Inferior parietal cortex (tissue), 1 donor: ENCODE results near the gene LRRC34.

Experiments used
- DNase-seq: peaks from one replicate; pipeline ENCODE4 v3.0.0-alpha.2; 2016; ENCODE audit errors: extremely low spot score

The LRRC34 gene, protein sequence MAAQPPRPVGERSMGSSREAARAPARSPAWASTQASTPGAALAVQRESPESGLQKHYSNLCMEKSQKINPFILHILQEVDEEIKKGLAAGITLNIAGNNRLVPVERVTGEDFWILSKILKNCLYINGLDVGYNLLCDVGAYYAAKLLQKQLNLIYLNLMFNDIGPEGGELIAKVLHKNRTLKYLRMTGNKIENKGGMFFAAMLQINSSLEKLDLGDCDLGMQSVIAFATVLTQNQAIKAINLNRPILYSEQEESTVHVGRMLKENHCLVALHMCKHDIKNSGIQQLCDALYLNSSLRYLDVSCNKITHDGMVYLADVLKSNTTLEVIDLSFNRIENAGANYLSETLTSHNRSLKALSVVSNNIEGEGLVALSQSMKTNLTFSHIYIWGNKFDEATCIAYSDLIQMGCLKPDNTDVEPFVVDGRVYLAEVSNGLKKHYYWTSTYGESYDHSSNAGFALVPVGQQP

DNA sequence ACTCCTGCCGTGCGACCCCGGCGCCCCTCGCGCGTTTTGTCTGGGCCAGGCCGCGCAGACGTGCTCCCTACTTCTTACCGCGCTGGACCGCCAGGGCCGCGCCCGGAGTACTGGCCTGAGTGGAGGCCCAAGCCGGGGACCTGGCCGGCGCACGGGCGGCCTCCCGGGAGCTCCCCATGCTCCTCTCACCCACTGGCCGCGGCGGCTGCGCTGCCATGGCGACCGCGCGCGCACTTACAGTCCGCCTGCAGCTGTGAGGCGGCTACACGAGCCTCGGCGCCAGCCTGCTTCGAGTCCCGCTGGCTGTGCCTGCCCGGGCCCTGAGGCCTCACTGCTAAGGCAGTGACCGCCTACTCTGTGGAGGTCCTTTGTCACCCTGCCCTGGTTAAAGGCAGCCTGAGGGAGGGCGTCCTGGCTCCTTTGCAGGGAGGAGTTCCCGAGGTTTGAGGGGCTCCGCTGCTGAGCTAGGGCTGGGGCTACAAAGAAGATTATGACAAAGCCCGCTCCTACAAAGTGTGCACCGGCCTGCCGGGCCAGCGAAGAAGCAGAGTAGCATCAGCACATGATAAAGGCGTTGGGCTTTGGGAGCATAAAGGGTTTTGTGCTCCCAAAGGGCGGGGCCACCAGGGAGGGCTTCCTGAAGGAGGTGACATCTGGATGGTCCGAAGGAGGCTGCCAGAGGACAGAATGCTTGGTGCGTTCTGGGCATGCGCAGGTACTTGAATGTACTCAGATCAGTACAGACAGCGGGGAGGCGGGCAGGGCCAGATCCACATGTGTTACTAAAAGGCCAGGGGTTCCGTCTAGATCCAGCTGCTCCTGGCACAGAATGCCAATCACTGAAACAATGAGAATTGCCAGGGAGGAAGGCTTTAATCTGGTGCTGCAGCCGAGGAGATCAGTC is at the start of gene LRRC34, which contains the start of gene LRRIQ4:
Gene LRRC34, minus strand, starts transcription at position 573 of the 904 bp plus-strand sequence. Its CDS starts 356 bp downstream, at position 217.
Gene LRRIQ4, plus strand, starts transcription at position 539 of the 904 bp plus-strand sequence. CDS start 9,052 bp downstream, outside the sequence.
- DNase-seq: peak; percentile 67

DNA sequence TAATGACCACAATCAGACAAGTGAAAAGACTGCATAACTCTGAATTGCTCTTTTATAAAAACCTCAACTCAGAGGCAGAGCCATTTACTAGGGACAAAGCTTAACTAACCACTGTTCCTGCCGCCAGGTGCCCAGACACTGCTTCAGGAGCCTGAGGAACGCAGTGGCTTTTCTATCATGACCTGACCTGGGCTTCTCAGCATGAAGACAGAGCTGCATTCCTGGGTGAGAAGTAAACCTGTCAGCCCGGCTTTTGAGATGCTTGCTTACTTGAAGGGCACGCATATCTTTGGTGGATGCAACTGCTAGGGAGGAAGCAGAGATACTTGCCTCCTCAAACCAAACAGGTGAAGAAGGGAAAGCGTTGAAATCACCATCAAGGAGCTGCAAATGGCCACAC is 49.2 kb upstream of the LRRC34 start:
- no peak for DNase-seq

DNA sequence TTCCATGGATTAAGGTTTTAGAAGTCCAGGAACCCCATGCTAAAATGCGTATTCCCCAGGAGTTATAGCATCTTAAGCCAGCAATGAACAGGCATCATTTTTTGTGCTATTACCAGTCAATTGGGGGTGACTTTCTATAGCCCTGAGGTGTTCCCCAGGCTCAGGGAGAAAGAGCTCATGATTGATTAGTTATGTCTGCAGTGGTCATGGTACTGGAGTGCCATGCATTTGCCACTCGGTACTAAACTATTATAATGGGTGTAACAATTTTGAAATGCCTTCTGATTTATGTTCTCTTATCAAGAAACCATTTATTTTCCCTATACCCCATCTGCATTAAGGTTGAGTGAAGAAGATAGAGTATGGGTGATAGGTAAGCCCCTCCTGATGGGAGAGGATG is 45.1 kb upstream of the LRRC34 start:
- no peak for DNase-seq

DNA sequence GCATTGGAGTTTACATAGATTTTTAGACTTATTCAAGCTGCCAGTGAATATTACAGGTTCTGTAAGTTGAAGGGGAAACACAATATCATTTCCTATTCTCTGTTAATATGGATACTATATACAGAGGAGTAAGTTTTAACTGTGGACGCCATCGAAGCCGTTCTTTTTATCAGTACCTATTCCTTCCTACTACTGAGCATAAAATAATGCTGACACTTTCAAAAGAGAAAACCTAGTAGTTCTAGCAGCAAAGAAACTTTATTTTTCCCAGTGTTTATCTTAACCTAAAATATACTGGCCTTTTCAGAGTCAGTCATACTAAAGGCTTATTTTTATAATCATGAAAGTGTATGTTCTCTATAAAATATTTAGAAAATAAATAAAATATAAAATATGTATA is 42.8 kb upstream of the LRRC34 start:
- no peak for DNase-seq

DNA sequence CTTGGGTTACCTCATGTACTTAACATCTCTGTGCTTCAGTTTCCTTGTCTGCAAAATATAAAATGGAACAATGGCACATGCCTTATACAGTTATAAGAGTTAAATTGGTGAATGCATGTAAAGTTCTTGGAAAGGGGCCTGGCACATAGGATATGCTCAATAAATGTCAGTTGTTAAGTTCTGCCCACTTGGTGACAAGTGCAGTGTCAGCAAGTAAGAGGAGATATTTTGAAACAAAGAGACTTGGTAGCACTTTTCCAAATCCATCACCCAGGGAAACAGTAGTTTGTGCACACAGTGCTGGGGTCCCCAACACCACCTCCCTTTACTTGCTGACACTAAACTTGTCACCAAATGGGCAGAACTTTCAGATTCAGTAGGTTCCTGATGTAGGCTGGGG is 37.9 kb upstream of the LRRC34 start:
- DNase-seq: no peak

DNA sequence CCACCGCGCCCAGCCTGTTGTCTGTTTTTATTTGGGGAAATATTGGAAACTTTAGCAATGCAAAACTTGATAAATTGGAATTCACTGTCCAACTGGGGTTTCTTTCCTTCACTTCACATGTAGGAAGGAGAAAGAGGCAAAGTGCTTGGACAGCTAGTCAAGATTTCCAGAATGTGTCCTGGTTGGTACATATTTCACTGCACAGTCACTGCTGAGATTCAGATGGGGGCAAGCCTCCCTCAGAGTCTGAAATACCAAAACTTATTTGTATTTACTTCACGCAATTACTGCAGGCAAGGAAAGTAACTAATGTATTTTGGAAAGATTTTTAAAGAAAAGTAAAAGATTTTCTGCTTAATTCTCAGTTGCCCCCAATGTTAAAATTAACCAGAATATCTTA is 36.0 kb upstream of the LRRC34 start:
- no peak for DNase-seq

DNA sequence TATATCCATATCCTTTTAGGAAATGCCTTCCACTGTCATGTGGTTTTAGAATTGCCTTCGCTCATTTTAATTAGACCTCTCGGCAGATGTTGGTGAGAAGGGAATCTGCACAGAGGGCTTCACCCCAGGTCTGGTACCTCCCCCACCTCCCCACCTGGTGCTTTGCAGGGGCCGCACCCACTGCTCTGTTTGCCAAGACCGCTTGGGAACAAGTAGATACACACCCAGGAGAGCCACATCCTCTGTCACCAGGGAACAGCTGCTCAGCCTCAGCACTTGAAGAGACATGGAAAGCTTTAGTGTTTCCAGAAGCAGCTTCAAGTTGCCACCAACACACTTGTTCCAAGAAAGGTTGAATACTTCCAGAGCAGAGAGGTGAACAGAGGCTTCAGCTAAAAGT is 35.2 kb upstream of the LRRC34 start:
- DNase-seq: no peak

DNA sequence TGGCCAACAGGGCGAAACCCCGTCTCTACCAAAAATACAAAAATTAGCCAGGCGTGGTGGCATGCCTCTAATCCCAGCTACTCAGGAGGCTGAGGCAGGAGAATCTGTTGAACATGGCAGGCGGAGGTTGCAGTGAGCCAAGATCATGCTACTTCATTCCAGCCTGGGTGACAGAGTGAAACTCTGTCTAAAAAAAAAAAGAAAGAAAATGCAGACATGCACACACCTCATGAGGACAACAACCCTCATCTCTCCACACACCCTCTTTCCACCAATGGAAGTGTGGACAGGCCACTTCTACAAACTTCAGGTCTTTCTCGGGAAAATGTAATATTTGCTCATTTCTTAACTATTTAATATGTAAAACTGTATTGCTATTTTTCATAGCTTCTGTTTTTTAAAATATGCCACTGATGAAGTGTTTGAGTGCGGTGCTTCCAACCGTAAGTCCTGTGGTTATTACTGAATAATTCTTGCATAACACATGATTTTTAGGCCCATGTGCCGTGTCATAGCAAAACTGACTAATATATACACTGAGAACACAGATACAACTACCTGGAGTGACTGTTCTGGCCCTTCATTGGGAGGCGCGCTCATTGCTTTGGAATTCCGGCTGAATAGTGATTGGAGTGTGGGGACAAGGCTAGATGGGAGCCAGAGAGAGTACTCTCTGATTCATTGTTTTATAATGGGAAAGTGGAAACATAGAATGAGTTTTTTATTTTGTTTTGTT is 33.9 kb upstream of the LRRC34 start:
- no peak for DNase-seq

DNA sequence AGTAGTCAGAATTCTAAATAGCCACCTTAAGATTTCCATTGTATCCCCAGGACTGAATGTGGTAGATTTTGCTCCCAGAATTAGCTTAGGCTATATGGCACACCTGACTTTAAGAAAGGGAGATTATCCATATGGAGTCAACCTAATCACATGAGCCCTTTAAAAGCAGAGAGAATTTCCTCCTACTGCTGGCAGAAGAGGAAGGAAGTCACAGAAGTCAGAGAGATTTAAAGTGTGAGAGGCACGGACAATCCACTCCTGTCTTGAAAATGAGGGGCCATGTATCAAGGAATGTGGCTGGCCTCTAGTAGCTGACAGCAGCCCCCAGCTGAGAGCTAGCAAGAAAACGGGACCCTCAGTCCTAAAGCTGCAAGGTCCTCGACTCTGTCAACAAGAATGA is 30.3 kb upstream of the LRRC34 start:
- no peak for DNase-seq

DNA sequence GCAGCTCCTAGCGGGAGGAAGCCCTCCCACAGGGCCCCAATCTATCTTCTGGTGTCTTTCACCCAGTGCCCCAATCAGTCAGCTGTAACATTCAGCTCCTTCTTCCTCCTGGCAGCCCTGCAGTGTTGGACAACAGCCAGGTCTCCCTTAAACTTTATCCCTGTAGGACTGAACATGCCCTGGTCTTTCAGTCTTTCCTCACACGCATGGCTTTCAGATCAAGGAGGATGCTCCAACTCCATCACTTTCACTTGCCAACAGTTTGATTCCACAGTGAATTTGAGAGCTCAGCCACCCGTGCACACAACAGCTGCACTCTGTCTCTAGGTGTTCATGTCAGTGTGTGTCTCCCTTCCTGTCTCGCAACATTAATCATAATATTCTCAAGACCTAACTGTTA is 28.5 kb upstream of the LRRC34 start:
- no peak for DNase-seq

DNA sequence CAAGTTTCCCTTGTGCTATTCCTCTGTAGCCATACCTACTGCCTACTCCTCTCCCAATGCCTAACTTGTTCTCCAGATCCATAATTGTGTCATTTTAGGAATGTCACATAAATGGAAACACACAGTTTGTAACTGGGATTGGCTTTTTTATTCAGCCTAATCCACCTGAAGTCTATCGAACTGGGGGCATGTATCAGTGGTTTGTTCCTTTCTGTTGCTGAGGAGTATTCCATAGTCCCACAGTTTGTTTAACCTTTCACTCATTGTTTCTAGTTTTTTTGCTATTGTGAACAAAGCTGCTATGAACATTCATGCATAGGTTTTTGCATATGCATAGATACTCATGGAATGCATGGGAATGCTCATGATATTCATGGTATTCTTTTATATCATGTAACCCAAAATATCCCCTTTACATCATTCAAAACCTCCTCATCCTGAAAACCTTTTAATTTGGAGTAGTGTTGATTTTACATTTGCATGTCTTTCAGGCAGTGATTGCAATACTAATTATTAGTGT is 25.9 kb upstream of the LRRC34 start:
- DNase-seq: no peak

DNA sequence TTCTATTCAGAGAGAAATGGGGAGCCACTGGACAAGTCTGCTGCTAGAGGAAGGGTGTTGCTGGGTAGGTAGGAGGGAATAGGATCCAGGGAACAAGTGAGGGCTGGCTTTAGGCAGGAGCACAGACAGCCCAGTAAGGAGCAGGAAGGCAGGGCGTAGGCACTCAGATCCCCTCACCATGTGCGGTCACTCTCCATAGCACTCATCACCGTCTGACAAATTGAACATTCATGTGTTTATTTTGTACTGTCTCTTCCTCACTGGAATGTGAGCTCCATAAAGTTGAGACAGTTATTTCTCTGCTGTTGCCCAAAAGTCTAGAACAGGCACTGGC is 24.2 kb upstream of the LRRC34 start:
- no peak for DNase-seq

DNA sequence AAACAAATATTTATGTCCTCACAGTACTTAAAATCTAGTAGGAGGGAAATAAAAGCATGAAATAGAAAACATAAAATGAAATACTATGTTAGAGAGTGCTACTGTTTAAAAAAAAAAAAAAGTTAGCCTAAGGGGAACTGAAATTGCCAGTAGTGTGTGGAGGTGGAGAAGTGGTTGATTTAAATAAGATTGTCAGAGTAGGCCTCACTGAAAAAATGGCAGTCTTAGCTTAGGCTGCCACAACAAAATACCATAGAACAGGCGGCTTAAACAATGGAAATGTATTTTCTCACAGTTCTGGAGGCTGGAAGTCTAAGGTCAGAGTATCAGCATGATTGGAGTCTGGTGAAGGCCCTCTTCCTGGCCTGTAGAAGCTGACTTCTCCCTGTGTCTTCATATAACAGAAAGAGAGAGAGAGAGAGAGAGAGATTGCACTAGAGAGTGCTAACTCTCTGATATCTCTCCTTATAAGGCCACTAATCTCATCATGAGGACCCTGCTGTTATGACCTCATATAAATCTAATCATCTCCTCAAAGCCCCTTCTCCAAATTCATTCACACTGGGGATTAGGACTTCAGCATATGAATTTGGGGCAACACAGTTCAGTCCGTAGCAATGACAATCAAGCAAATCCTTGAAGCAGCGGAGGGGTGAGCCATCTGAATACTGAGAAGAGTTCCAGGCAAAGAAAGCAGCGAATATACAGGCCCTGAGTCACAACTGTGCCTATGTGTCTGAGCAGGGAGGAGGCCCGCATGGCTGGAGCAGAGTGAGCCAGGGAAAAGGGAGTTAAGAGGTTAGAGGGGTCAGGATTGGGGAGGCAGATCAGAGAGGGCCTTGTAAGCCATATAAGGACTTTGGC is 23.6 kb upstream of the LRRC34 start:
- DNase-seq: no peak

DNA sequence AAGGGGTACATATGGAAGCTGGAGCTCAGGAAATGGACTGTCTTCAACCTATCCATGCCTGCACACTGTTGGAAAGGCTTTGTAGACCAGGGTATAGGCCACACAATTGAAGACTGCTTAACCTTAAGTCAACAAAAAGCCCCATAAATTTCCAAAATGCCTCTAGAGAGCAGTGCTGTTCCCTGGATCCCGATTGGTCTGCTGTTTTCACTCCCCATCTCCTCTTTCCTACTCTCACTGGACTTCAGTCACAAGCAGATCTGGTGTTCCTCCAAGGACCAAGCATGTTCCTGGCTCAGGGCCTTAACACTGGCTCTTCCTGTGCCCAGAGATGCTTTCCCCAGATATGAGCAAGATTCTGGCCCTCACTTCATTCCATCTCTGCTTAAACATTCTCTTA is 22.8 kb upstream of the LRRC34 start:
- DNase-seq: no peak

DNA sequence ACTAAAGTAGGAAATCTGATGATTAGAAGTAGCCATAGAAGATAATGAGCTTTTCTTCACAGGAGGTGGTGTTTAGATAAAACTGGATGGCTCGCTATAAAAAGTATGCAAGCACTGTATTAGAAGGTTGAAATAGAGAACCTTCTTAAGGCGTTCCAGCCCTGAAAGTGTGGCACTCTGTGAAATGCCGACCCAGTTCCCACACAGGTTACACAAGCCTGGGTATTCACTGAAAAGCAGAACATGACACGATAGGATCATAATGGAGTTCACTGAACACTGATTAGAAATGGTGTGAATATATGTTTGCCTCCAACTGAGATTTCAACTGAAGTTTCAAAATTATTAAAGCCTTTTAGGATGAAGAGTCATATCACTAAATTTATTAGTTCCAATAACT is 15.0 kb upstream of the LRRC34 start:
- DNase-seq: no peak

DNA sequence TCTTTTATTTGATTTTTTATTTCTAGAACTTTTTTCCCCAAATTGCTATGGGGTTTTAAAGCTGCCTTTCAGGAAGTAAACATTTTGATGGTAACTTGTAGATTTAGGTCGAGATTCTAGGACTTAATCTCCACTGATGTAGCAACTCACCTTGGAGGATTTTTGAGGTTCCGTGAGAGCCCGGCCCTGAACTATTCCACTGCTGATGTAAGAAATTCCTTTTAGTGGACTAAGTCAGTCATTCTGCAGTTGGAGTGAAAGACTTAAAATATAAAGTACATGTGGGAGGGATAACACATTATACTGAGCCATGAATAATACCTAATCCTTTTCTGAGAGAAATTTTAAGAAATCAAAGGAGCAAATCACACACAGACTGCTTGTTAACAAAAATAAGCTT is 12.6 kb upstream of the LRRC34 start:
- no peak for DNase-seq

DNA sequence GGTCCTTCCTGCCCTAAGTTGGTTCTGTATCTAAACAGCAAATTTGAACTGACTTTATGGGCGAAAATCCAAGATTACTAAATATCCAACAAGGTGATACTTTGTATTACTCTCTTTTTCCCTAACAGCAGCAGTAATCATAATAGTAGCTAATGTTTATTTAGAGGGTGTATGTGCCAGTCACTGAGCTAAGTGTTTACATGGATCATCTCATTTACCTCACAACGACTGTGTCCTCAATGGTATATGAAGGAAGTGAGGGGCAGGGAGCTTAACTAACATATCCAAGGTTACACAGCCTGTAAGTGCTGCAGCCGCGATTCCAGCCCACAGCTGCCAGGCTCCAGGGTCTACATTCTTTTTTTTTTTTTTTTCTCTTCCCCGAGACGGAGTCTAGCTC is 10.3 kb upstream of the LRRC34 start:
- DNase-seq: no peak

DNA sequence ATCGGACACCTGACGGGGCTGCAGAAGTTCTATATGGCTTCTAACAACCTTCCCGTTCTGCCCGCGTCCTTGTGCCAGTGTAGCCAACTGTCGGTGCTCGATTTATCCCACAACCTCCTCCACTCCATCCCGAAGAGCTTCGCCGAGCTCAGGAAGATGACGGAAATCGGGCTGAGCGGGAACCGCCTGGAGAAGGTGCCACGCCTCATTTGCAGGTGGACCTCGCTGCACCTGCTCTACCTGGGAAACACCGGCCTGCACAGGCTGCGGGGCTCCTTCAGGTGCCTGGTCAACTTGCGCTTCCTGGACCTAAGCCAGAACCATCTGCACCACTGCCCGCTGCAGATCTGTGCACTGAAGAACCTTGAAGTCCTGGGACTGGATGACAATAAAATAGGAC is 9.8 kb upstream of the LRRC34 start:
- DNase-seq: no peak

DNA sequence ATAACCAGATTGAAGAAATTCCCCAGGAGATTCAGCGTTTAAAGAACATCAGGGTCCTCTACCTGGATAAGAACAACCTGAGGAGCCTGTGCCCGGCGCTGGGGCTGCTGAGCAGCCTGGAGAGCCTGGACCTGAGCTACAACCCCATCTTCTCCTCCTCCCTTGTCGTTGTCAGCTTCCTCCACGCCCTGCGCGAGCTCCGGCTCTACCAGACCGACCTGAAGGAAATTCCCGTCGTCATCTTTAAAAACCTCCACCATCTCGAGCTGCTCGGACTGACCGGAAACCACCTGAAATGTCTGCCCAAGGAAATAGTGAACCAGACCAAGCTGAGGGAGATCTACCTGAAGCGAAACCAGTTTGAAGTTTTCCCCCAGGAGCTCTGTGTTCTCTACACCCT is 9.4 kb upstream of the LRRC34 start:
- DNase-seq: no peak

DNA sequence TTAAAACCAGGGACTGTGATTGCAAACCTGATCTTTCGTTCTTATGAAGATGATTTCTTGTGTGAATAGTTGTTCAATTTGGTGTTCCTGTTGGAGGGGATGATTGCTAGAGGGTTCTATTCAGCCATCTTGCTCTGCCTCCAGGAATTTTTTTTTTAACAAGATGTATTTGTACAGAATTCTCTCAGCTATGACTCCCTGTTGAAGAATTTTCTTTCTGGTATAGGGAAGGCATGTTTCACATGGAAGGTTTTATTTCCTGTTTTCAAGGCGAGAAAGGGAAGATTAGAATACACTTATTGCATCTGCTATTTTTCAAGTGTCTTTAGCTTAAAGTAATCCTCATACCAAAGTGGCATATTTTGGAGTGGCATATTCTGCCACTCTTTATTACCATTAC is 5.6 kb upstream of the LRRC34 start:
- no peak for DNase-seq

DNA sequence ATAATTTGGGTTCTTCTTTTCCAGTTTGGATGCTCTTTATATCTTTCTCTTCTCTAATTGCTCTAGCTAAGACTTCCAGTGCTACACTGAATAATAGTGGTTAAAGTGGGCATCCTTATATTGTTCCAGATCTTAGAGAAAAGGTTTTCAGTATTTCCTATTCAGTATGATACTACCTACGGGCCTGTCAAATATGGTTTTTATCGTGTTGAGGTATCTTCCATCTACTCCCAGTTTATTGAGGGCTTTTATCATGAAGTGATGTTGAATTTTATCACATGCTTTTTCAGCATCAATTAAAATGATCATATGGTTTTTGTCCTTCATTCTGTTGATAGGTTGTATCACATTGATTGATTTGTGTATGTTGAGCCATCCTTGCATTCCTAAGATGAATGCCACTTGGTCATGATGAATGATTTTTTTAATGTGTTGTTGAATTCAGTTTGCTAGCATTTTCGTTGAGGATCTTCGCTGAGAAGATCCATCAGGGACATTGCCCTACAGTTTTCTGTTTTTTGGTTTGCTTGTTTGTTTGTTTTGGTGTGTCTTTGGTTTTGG is 3.0 kb upstream of the LRRC34 start:
- no peak for DNase-seq
